ENCODE measurements around the gene SOWAHA.
A peak's percentile ranks its signal among the peaks of the same experiment; 100 is the strongest.

Gene SOWAHA

GRCh38 chr5:132774896-132775295, 38.2 kb upstream of the SOWAHA start:
- Mint-ChIP-seq H3K4me1 (peaks cover 8% of the 10 kb centered on the region), H3K9me3 (no peaks in the 10 kb centered on the region), H3K27me3 (peaks cover 30% of the 10 kb centered on the region), H3K27ac (no peak overlapping the region), H3K36me3 (no peaks in the 10 kb centered on the region), H3K4me3 (no peak overlapping the region)
- no peak for ATAC-seq

DNA sequence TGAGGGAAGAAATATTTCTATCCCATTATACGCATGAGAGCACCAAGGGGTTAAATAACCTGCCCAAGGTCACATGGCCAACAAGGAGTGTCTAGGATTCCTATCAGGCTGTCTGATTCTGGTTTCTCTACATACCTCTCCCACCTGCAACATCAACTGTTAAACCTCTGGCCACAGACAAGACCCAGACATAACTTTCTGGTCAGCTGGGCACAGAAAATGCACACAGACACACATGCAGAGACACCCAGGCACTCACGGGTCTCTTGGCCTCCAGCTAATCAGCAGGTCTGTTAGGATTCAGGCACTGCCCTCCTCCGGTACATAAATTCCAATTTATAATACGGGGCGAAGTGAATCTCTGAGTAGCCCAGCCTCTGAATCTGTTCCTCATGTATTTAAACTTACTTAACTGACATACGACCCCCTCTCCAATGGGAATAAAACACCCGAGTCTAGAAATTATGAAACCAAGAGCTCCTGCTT, 37.6 kb upstream of the SOWAHA start:
- Mint-ChIP-seq H3K36me3 (no peaks in the 10 kb centered on the region), H3K4me3 (no peak overlapping the region), H3K27ac (no peak overlapping the region)

DNA sequence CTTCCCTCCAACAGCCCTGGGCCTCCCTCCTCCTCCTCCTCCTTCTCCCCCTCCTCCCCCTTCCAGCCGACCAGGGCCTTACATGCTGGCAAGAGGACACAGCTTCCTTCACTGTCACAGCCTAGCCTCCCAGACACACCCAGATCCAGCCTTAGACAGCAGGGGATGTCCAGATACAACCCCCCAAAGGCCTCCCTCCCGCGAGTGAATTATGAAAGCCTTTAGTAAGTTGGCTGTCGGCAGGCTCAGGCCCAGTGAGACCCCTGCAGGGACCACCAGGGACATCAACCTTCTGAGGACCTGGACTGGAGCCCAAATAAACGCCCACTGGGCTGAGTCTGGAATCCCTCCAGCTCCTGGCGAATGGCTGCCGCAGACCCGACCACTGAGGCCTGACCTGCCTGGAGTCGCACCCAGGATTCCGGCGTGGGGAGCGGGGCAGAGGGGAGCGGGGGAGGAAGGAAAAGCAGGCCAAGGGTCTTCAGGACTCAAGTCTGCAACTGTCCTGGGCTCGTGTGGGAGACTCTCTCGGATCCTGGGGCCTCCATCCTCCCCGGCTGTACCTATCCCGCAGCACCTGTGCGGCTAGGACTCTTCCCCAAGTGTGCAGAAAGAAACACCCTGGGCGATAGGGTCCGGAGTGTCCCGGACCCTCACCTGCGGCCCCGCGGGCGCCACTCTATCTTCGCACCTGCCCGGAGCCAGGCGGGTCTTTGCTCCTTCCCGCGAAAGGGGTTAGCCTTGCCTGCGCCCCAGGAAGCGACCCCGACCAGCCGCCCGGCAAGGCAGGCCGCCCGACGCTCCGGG, 36.8 kb upstream of the SOWAHA start:
- peak; percentile 28 for ATAC-seq
- Mint-ChIP-seq H3K9me3 (no peaks in the 10 kb centered on the region), H3K4me1 (peaks cover 8% of the 10 kb centered on the region), H3K36me3 (no peaks in the 10 kb centered on the region), H3K27ac (no peak overlapping the region), H3K27me3 (peaks cover 43% of the 10 kb centered on the region), H3K4me3 (peak overlapping the region; percentile 53)

More for the DNA sequence above, 37.6 kb upstream of the SOWAHA start:
- no peak for ATAC-seq
- Mint-ChIP-seq H3K4me1 (peaks cover 8% of the 10 kb centered on the region), H3K9me3 (no peaks in the 10 kb centered on the region), H3K27me3 (peaks cover 35% of the 10 kb centered on the region)

- Mint-ChIP-seq H3K9me3 (no peaks in the 10 kb centered on the region), H3K36me3 (no peaks in the 10 kb centered on the region), H3K27ac (no peak overlapping the region), H3K27me3 (peaks cover 48% of the 10 kb centered on the region), H3K4me3 (no peak overlapping the region), H3K4me1 (peaks cover 8% of the 10 kb centered on the region)
- ATAC-seq: no peak
Measured at GRCh38 chr5:132776938-132777208, 36.2 kb upstream of the SOWAHA start.

- Mint-ChIP-seq H3K9me3 (no peaks in the 10 kb centered on the region), H3K36me3 (no peaks in the 10 kb centered on the region), H3K4me1 (peaks cover 8% of the 10 kb centered on the region), H3K27ac (peak within 1 kb of the TSS; percentile 38), H3K27me3 (peaks cover 54% of the 10 kb centered on the region), H3K4me3 (peak within 1 kb of the TSS; percentile 63)
- ATAC-seq: peak; percentile 73
Measured at GRCh38 chr5:132777209-132778069, 35.7 kb upstream of the SOWAHA start, which contains the start of gene SEPTIN8. Gene SEPTIN8, minus strand, starts transcription at chr5:132777239. Its CDS starts 102 bp downstream, at chr5:132777137.

- H3K4me3 Mint-ChIP-seq: peak overlapping the region; percentile 63
- no peaks in the 10 kb centered on the region for H3K36me3 Mint-ChIP-seq
- no peaks in the 10 kb centered on the region for H3K9me3 Mint-ChIP-seq
- peak overlapping the region; percentile 38 for H3K27ac Mint-ChIP-seq
- ATAC-seq: no peak
- peaks cover 61% of the 10 kb centered on the region for H3K27me3 Mint-ChIP-seq
- peaks cover 8% of the 10 kb centered on the region for H3K4me1 Mint-ChIP-seq
Measured at GRCh38 chr5:132778129-132778528, 35.0 kb upstream of the SOWAHA start.

GRCh38 chr5:132778856-132779255, 34.2 kb upstream of the SOWAHA start:
- Mint-ChIP-seq H3K27me3 (peaks cover 68% of the 10 kb centered on the region), H3K4me1 (peaks cover 8% of the 10 kb centered on the region), H3K9me3 (no peaks in the 10 kb centered on the region), H3K4me3 (no peak overlapping the region), H3K27ac (no peak overlapping the region), H3K36me3 (no peaks in the 10 kb centered on the region)
- ATAC-seq: no peak

DNA sequence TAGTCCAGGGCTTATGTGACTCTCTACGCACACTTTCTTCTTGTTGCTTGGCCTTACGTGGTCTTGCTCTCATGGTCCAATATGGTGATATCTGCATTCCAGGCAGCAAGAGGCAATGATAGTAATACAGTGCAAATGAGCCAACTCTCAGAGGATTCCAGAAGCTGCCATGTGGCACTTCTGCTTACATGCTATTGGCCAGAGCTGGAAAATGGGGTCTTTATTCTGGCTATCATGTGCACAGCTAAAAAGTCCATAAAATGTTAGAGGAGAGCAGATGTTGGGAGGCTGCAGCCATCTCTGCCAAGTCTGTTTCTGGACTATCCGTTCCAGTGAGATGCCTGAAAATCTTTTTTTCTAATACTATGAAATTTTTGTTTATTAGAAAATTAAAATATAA, 33.1 kb upstream of the SOWAHA start:
- ATAC-seq: no peak
- peaks cover 69% of the 10 kb centered on the region for H3K27me3 Mint-ChIP-seq
- no peak overlapping the region for H3K4me3 Mint-ChIP-seq
- peaks cover 11% of the 10 kb centered on the region for H3K4me1 Mint-ChIP-seq
- H3K9me3 Mint-ChIP-seq: no peaks in the 10 kb centered on the region
- no peak overlapping the region for H3K27ac Mint-ChIP-seq
- H3K36me3 Mint-ChIP-seq: no peaks in the 10 kb centered on the region

- H3K9me3 Mint-ChIP-seq: no peaks in the 10 kb centered on the region
- H3K4me3 Mint-ChIP-seq: no peak overlapping the region
- H3K36me3 Mint-ChIP-seq: no peaks in the 10 kb centered on the region
Measured at GRCh38 chr5:132780577-132780976, 32.5 kb upstream of the SOWAHA start.

GRCh38 chr5:132781029-132781428, 32.1 kb upstream of the SOWAHA start:
- Mint-ChIP-seq H3K27me3 (peaks cover 74% of the 10 kb centered on the region), H3K36me3 (no peaks in the 10 kb centered on the region), H3K4me1 (peaks cover 17% of the 10 kb centered on the region), H3K27ac (no peak overlapping the region), H3K4me3 (no peak overlapping the region), H3K9me3 (no peaks in the 10 kb centered on the region)
- ATAC-seq: no peak

More at GRCh38 chr5:132780577-132780976, 32.5 kb upstream of the SOWAHA start:
- no peak overlapping the region for H3K27ac Mint-ChIP-seq
- no peak for ATAC-seq
- peaks cover 69% of the 10 kb centered on the region for H3K27me3 Mint-ChIP-seq
- H3K4me1 Mint-ChIP-seq: peaks cover 17% of the 10 kb centered on the region

DNA sequence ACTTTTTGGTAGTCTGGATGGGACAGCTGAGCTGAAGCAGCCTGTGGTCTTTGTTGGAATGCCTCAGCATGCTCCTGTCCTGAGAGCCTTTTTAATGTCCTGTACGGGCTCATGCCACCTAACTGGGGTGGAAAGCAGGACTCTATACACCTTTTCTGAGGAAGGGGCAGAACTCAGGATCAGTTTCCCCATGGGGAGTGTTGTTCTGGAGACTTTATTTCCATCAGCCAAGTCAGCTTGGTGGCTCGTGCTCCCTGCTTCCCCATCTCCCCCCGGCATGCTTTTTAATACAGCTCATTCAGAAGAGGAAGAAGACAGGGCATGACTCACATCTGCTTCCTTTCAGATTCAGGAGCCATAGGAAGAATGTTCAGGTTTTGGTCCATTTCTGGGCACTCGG, 31.0 kb upstream of the SOWAHA start:
- Mint-ChIP-seq H3K4me1 (peaks cover 17% of the 10 kb centered on the region), H3K36me3 (no peaks in the 10 kb centered on the region), H3K27me3 (peaks cover 74% of the 10 kb centered on the region), H3K4me3 (no peak overlapping the region), H3K27ac (no peak overlapping the region), H3K9me3 (no peaks in the 10 kb centered on the region)
- ATAC-seq: no peak

GRCh38 chr5:132785365-132785764, 27.7 kb upstream of the SOWAHA start:
- Mint-ChIP-seq H3K36me3 (no peaks in the 10 kb centered on the region), H3K4me1 (peaks cover 8% of the 10 kb centered on the region), H3K27me3 (peaks cover 47% of the 10 kb centered on the region), H3K27ac (no peak overlapping the region), H3K4me3 (no peak overlapping the region), H3K9me3 (no peaks in the 10 kb centered on the region)
- no peak for ATAC-seq

- Mint-ChIP-seq H3K27ac (no peak overlapping the region), H3K4me1 (peaks cover 8% of the 10 kb centered on the region), H3K27me3 (peaks cover 43% of the 10 kb centered on the region), H3K36me3 (no peaks in the 10 kb centered on the region), H3K4me3 (no peak overlapping the region), H3K9me3 (no peaks in the 10 kb centered on the region)
- no peak for ATAC-seq
Measured at GRCh38 chr5:132785864-132786263, 27.2 kb upstream of the SOWAHA start.

GRCh38 chr5:132787076-132787475, 26.0 kb upstream of the SOWAHA start:
- ATAC-seq: no peak
- H3K4me3 Mint-ChIP-seq: no peak overlapping the region
- no peaks in the 10 kb centered on the region for H3K36me3 Mint-ChIP-seq
- H3K27ac Mint-ChIP-seq: no peak overlapping the region
- no peaks in the 10 kb centered on the region for H3K9me3 Mint-ChIP-seq
- H3K4me1 Mint-ChIP-seq: peaks cover 8% of the 10 kb centered on the region
- peaks cover 37% of the 10 kb centered on the region for H3K27me3 Mint-ChIP-seq

GRCh38 chr5:132788508-132788907, 24.6 kb upstream of the SOWAHA start:
- Mint-ChIP-seq H3K4me1 (peaks cover 8% of the 10 kb centered on the region), H3K9me3 (no peaks in the 10 kb centered on the region), H3K27ac (no peak overlapping the region), H3K27me3 (peaks cover 37% of the 10 kb centered on the region), H3K4me3 (no peak overlapping the region), H3K36me3 (no peaks in the 10 kb centered on the region)
- ATAC-seq: no peak

All from stimulated activated memory B cell treated with anti-CD40 and anti-IgM and Interleukin-4, amounts not matched to agents 10 μg/mL and 1 μg/mL and 100 μg/mL, for 72 hours (primary cell).